Measurements from ENCODE around the gene ABCC2. TPM values are rescaled to one million over a fixed set of nuclear protein-coding genes. Genes with fewer than 3 reads are reported as not detected.

ABCC2 gene
- total and polyA plus RNA-seq, 2 donors (not counting 1 experiment from before 2014, with no cell fraction given): 4.2 to 7.0 TPM

DNA sequence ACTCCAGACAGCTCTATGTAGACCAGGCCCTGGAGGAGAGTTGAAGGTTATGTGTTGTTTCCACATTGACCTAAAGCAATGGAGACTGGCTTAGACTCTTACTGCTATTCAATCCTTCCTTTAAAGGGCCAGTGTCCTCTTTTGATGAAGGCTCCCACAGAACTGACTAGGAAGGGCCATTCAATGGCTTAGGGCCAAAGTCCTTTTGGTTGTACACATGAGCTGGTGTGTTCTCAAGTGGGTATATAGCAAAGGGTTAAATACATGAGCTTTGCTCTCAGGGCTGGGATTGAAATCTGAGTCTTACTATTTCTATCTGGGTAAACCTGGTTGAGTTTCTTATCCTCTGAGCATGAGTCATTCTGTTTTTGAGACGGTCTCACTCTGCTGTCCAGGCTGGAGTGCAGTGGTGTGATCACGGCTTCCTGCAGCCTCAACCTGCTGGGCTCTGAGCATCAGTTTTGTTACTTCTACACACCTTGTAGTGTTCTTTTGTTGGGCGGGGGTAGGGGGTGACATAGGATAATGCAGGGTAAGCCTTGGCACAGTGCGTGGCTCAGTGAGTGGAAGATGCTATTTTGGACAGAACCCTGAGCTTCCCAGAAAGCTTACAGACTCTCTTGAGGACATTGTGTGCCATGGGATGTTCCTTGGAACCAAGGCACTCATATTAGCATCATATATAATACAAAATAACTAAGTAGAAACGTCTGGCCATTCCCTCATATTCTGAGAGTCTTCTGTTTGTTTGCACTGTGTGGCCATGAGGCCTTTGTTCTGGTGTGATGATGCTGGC, 90.1 kb downstream of the ABCC2 start:
- Histone ChIP-seq H3K27me3 (replicated peaks in 1 of 4; ENCODE audit: control extremely low read depth in 1 of 4, control insufficient read depth in 3 of 4, insufficient read depth in 4 of 4, low read length in 3 of 4) (peaks cover 0 to 19% (median 4%) of the 10 kb centered on the region in 4 experiments), H3K27ac (ENCODE audit: low read length in 2 of 2) (no peak overlapping the region), H2AFZ (ENCODE audit: insufficient read depth, low read depth, low read length, poor library complexity, severe bottlenecking) (no peak overlapping the region), H3K79me2 (ENCODE audit: control insufficient read depth, insufficient read depth, low read length) (no peaks in the 10 kb centered on the region), H3K36me3 (replicated peaks in 1 of 2; ENCODE audit: control extremely low read depth in 1 of 2, control insufficient read depth in 1 of 2, extremely low read depth in 1 of 2, insufficient read depth in 2 of 2, low read length in 1 of 2) (peaks cover 0 to 22% of the 10 kb centered on the region in 2 experiments), H4K20me1 (ENCODE audit: control insufficient read depth, insufficient read depth, low read length, poor library complexity, severe bottlenecking) (no peaks in the 10 kb centered on the region), H3K4me1 (ENCODE audit: control insufficient read depth in 2 of 2, insufficient read depth in 2 of 2, low read length in 2 of 2) (no peaks in the 10 kb centered on the region), H3K9me3 (ENCODE audit: control extremely low read depth in 1 of 3, control insufficient read depth in 2 of 3, insufficient read depth in 1 of 3, low read length in 2 of 3) (peaks cover 0 to 4% (median 0%) of the 10 kb centered on the region in 3 donors), H3K4me3 (ENCODE audit: control extremely low read depth in 1 of 5, extremely low read depth in 1 of 5, insufficient read depth in 1 of 5, low read depth in 2 of 5, low read length in 4 of 5) (no peak overlapping the region), H3K9ac (ENCODE audit: low read length) (no peak overlapping the region), H3K4me2 (replicated peaks; ENCODE audit: low read depth, low read length, poor library complexity, severe bottlenecking) (no peak overlapping the region)
- no peak for ATAC-seq (ENCODE audit: low read depth)
- no peaks in the 10 kb centered on the region for H3K9me3 Mint-ChIP-seq (ENCODE audit: insufficient read depth)
- peaks cover 16% of the 10 kb centered on the region for H3K27me3 Mint-ChIP-seq
- WGBS (ENCODE audit: insufficient coverage): 50% methylated on average over 1 of the region's 5 CpGs
- H3K4me1 Mint-ChIP-seq: no peaks in the 10 kb centered on the region
- no peak for DNase-seq
- no peak overlapping the region for H3K4me3 Mint-ChIP-seq
- no peak overlapping the region for H3K27ac Mint-ChIP-seq
- CTCF ChIA-PET: no interaction called here
- intact Hi-C loops (cut with micrococcal nuclease): no loop called here
- TF ChIP-seq CTCF (IDR thresholded peaks at IDR 0.05) (no peak), EZH2 (IDR thresholded peaks at IDR 0.05; ENCODE audit: borderline replicate concordance, insufficient read depth, low read depth, low read length, poor library complexity, severe bottlenecking) (no peak)
- POLR2A ChIA-PET: no interaction called here

DNA sequence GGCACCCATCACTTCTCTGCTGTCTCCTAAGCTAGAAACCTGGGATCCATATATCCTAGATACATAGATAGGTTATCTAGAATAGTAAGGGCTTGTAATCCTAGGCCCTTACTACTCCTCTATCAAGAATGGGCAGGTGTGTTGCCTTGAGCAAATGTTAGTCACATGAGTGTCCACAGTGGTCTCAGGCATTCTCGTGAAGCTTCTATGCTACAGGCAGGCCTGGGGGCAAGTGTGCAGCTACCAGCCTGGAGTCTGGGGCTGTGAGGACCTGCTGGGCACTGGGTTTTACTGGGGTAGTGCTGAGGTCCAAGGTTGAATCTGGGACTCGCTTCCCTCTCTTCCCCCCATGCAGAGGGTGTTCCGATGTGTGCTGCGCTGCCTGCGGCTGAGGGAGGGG, 91.4 kb downstream of the ABCC2 start:
- Mint-ChIP-seq H3K4me3 (no peak overlapping the region), H3K27ac (no peak overlapping the region), H3K4me1 (no peaks in the 10 kb centered on the region), H3K9me3 (ENCODE audit: insufficient read depth) (no peaks in the 10 kb centered on the region), H3K27me3 (peaks cover 7% of the 10 kb centered on the region)
- TF ChIP-seq EZH2 (IDR thresholded peaks at IDR 0.05; ENCODE audit: borderline replicate concordance, insufficient read depth, low read depth, low read length, poor library complexity, severe bottlenecking) (no peak), CTCF (IDR thresholded peaks at IDR 0.05) (no peak)
- Histone ChIP-seq H4K20me1 (ENCODE audit: control insufficient read depth, insufficient read depth, low read length, poor library complexity, severe bottlenecking) (no peaks in the 10 kb centered on the region), H3K36me3 (replicated peaks in 1 of 2; ENCODE audit: control extremely low read depth in 1 of 2, control insufficient read depth in 1 of 2, extremely low read depth in 1 of 2, insufficient read depth in 2 of 2, low read length in 1 of 2) (peaks cover 0 to 33% of the 10 kb centered on the region in 2 experiments), H3K9ac (ENCODE audit: low read length) (no peak overlapping the region), H3K4me3 (ENCODE audit: control extremely low read depth in 1 of 5, extremely low read depth in 1 of 5, insufficient read depth in 1 of 5, low read depth in 2 of 5, low read length in 4 of 5) (no peak overlapping the region), H3K9me3 (ENCODE audit: control extremely low read depth in 1 of 3, control insufficient read depth in 2 of 3, insufficient read depth in 1 of 3, low read length in 2 of 3) (peaks cover 0 to 4% (median 0%) of the 10 kb centered on the region in 3 donors), H3K4me1 (ENCODE audit: control insufficient read depth in 2 of 2, insufficient read depth in 2 of 2, low read length in 2 of 2) (no peaks in the 10 kb centered on the region), H3K27me3 (replicated peaks in 1 of 4; ENCODE audit: control extremely low read depth in 1 of 4, control insufficient read depth in 3 of 4, insufficient read depth in 4 of 4, low read length in 3 of 4) (peaks cover 0 to 17% (median 4%) of the 10 kb centered on the region in 4 experiments), H3K27ac (ENCODE audit: low read length in 2 of 2) (no peak overlapping the region), H3K4me2 (replicated peaks; ENCODE audit: low read depth, low read length, poor library complexity, severe bottlenecking) (no peak overlapping the region), H3K79me2 (ENCODE audit: control insufficient read depth, insufficient read depth, low read length) (no peaks in the 10 kb centered on the region), H2AFZ (ENCODE audit: insufficient read depth, low read depth, low read length, poor library complexity, severe bottlenecking) (no peak overlapping the region)
- intact Hi-C loops (cut with micrococcal nuclease): no loop called here
- ChIA-PET CTCF (interaction anchor here (0.6 to 1.6 kb wide), 2 partner anchors 18 to 28 kb away, joined by 3 to 5 read pairs; no protein-coding TSS in a partner anchor), POLR2A (no interaction called here)
- no peak for ATAC-seq (ENCODE audit: low read depth)
- no peak for DNase-seq
- 100% methylated on average over 5 of the region's 5 CpGs for WGBS (ENCODE audit: insufficient coverage)
